Measurements from ENCODE around the gene USP35. TPM values are rescaled to one million over a fixed set of nuclear protein-coding genes. Genes with fewer than 3 reads are reported as not detected.
"Not testable (repeated sequence)": the region's sequence is repeated elsewhere in the genome, so short reads cannot be mapped to it uniquely, and the experiment has no call there.

USP35 gene
- total RNA-seq, 1 donor = 3.8 TPM

DNA sequence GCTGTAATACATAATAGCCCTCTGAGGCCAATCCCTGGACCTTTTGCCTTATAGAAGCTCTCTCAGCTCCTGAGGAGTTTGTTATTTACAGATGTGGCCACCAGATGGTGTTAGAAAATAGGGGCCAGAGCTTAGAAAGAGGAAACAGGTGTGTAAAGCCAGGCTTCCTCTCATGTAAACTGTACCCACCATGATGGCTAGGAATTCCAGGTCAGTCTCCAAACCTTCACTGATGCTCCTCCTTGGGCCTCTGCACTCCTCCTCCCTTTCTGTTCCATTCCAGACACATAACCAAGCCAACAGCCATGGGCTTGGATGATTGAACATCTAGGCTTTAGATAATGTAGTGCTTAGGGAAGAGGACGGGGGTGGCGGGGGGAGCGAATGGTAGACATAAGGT is 39.7 kb downstream of the USP35 start:
- peak in 2 of 3 donors; percentile 69 to 88 for DNase-seq (ENCODE audit: low read depth in 2 of 3, low spot score in 2 of 3)

DNA sequence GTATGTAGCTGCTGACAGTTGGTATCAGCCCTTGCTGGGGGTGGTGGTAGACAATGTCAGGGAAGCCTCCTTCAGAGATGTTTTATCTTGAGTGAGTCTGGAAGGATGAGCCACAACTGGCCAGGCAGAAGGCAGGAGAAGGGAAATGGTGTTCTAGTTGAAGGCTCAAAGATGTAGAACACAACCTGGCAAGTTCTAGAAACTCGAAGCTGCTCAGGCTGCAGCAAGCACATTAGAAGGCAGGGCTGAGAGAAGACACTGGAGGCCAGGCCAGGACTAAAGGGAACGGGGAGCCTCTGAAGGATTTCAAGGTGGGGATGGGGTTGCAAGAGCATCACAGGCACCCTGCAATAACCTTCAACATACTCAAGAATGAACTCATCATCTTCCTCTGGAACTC is 40.4 kb downstream of the USP35 start:
- no peak for DNase-seq (ENCODE audit: low read depth in 2 of 3, low spot score in 2 of 3)

DNA sequence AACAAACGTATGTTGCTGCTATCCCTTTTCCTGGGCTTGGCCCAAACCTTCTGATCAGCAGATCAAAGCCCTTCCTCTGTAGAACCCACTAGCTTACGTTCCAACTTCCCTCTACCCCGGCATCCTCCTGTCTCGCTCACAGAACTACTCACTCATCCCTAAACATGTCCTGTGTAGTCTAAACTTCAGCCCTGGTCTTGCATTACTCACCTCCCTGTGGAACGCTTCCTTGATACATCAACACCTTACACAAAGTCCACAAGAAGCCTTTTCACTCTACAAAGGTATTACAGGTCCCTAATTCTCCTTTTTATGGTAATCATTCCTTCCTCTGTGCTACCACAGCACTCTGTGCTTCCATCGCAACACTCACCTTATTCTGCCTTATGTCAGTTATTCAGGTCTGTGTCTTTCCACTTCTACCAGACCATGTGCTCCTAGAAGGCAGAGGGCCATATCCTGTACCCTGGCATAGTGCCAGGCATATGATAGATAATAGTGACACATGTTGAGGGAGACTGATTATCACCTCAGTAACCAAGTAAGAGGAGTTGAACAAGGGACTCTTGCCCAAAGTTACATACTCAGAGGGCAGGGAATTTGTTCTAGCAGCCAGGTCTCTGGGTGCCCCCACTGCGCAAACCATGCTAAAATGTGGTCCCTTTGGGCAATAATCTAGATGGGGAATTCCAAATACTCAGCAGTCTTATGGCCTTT is 41.6 kb downstream of the USP35 start:
- DNase-seq (ENCODE audit: low read depth in 2 of 3, low spot score in 2 of 3) = peak in 1 of 3 donors; percentile 15

DNA sequence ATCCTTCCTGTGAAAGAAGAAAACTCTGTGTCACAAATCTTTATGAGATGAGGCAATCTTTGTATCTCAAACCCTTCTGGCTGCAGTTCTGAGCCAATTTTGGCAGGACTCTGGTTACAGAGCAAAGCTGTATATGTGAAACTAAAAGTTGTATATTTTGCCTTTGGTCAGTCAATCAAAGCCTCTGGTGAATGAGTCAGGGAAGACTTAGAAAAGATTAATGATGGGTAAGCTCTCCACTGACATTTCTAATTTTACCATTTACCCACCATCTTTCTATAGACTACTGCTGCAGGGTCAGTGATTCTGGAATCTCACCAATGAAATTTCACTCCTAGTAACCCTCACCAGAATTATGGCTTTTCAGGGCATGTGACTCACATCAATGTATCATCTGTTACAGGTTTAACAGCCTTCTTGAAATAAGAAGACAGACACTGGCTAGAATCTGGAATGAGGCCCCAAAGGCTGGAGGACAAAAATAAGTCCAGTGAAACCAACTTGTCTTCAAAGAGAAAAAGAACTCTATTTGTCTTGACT is 43.3 kb downstream of the USP35 start:
- no peak for DNase-seq (ENCODE audit: low read depth in 2 of 3, low spot score in 2 of 3)

DNA sequence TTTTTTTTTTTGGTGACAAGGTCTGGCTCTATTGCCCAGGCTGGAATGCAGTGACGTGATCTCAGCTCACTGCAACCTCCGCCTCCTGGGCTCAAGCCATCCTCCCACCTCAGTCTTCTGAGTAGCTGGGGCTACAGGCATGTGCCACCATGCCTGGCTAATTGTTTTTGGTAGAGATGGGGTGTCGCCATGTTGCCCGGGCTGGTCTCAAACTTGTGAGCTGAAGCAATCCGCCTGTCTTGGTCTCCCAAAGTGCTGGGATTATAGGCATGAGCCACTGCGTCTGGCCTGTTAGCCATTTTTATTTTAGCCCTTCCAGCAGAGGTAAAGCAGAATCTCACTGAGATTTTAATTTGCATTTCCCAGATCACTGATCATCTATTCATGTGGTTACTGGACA is 44.3 kb downstream of the USP35 start:
- DNase-seq (ENCODE audit: low read depth in 2 of 3, low spot score in 2 of 3) = not testable (repeated sequence)

DNA sequence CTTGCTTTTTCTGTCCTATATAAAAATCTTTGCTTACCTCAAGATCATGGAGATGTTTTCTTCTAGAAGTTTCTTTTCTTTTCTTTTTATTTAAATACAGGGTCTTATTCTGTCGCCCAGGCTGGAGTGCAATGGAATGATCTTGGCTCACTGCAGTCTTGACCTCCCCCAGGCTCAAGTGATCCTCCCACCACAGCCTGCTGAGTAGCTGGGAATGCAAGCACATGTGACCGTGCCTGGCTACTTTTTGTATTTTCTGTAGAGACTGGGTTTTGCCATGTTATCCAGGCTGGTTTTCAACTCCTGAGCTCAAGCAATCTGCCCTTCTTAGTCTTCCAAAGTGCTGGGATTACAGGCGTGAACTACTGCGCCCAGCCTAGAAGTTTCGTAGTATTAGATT is 45.3 kb downstream of the USP35 start:
- DNase-seq (ENCODE audit: low read depth in 2 of 3, low spot score in 2 of 3) = no peak

DNA sequence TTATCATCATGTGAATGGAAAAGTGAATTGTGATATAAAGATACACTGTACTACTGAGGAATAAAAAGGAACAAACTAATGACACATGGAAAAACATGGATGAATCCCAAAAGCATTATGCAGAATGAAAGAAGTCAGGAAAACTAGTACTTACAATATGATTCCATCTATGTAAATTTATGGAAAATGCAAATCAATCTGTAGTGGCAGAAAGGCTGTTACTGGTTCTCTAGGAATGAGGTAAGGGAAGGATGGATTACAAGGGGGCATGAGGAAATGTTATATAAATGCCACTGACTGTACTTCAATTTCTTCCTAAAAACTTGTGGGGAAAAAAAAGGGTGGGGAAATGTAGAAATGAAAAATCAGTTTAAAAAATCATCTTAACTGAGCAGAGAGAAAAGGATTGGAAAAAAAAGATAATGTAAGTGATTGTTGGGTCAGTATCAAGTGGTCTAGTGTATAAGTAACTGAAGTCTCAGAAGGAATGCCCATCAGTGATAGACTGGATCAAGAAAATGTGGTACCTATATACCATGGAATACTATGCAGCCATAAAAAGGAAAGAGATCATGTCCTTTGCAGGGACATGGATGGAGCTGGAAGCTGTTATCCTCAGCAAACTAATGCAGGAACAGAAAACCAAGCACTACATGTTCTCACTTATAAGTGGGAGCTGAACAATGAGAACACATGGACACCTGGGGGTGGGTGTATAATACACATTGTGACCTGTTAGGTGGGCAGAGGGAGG is 48.8 kb downstream of the USP35 start:
- DNase-seq (ENCODE audit: low read depth in 2 of 3, low spot score in 2 of 3) = no peak

DNA sequence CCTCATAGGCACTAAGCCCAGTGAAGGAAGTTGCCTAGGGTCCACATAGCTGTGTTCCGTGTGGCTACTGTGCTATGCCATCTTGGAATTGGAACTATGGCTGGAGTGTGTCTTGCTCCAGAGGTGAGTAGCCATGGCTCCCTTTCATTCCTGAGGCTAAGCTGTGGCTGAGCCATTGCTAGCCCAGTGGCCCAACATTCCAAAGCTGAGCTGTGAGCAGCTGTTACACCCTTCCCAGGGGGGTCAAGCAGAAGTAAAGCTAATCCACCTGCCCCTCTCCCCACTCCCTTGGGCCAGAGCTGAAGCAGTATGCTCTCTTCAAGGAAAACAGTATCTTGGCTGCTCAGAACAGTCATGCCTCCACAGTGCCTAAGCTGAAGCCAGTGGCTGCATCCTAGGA is 51.1 kb downstream of the USP35 start:
- DNase-seq (ENCODE audit: low read depth in 2 of 3, low spot score in 2 of 3) = no peak

DNA sequence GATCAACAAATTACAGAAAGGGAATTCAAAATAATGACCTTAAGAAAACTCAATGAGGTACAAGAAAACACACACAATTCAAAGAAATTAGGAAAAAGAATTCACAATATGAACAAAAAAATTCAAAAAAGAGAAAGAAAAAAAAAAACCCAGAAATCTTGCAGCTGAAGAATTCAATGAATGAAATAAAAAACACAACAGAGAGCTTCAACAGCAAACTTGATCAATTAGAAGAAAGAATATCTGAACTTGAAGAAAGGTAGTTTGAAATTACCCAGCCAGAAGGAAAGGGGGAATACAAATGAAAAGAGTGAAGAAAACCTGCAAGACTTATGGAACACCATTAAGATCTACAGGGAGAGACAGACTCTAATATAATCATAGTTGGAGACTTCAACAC is 52.8 kb downstream of the USP35 start:
- DNase-seq (ENCODE audit: low read depth in 2 of 3, low spot score in 2 of 3) = no peak

DNA sequence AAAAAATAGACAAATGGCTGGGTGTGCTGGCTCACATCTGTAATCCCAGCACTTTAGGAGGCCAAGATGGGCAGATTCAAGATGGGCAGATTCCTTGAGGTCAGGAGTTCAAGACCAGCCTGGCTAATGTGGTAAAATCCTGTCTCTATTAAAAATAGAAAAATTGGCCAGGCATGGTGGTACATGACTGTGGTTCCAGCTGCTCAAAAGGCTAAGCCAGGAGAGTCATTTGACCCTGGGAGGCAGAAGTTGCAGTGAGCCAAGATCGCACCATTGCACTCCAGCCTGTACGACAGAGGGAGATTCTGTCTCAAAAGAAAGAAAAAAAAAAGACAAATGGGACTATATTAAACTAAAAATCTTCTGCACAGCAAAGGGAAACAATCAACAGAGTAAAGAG is 55.4 kb downstream of the USP35 start:
- DNase-seq (ENCODE audit: low read depth in 2 of 3, low spot score in 2 of 3) = no peak

DNA sequence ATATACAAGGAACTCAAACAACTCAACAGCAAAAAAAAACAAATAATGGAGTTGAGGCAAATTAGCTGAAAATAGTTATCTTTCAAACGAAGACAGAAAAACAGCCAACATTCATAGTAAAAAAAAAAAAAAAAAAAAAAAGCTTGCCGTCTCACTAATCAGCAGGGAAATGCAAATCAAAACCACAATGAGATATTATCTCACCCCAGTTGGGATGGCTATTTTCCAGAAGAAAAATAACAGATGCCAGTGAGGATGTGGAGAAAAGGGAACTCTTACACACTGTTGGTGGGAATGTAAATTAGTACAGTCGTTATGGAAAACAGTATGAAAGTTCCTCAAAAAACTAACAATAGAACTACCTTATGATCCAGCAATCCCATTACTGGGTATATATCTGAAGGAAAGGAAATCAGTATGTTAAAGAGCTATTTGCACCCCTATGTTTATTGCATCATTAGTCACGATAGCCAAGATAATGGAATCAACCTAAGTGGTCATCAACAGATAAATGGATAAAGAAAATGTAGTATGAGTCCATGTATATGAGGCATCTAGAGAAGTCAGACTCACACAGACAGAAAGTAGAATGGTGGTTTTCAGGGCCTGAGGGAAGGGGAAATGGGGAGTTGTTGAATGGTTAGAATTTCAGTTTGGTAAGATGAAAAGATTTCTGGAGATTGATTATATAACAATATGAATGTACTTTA is 56.0 kb downstream of the USP35 start:
- no peak for DNase-seq (ENCODE audit: low read depth in 2 of 3, low spot score in 2 of 3)

DNA sequence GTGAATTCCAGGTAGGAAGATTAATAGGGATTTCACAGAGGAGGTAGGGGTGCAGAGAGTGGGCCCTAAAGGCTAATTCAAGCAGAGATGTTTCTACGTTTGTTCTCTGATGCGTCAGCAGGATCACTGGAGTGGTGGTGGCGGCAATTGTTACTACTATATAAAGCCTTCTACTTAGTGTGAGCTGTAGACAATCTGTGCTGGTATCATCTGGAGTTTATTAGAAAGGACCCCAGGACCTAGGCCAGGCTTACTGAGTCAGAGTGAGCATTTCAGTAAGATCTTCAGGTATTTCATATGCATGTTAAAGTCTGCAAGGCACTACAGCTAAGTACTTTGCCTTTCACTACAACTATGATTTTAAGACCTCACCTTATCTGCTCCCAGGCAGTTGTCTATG is 59.5 kb downstream of the USP35 start:
- DNase-seq (ENCODE audit: low read depth in 2 of 3, low spot score in 2 of 3) = no peak

DNA sequence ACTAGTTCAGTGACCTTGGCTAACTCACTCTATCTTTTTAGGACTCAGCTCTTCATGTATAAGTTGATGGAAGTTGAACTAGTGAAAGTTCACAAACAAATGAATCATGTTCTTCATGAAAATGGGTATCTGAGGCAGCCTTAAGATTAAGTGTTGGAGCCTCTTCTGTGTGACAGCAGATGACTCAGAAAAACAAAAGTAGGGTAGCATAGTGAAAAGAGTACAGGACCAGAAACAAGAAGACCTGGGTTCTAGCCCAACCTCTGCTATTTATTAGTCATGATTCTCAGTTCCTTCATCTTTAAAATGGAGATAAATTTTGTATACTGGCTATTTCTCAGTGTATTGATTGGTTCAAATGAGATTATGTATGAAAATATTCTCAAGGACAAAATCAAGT is 60.2 kb downstream of the USP35 start:
- DNase-seq (ENCODE audit: low read depth in 2 of 3, low spot score in 2 of 3) = no peak

DNA sequence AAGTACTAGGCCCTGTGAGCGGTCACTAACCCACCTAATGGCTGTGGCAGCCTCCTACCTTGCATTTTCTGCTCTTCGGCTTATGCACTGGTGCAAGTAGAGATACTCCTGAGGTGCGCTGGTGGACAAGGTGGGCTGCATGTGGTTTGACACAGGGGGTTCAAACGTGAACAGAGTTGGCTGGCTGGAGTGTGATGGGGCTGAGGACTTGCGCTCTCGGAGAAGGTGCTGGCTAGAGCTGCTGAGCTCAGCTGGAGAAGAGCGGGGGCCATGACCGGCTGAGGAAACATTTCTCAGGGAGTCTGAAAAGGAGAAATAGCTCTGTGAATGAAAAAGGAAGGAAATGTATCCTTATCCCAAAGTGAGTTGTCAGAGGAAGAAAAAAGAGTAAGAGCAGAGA is 61.4 kb downstream of the USP35 start:
- no peak for DNase-seq (ENCODE audit: low read depth in 2 of 3, low spot score in 2 of 3)

DNA sequence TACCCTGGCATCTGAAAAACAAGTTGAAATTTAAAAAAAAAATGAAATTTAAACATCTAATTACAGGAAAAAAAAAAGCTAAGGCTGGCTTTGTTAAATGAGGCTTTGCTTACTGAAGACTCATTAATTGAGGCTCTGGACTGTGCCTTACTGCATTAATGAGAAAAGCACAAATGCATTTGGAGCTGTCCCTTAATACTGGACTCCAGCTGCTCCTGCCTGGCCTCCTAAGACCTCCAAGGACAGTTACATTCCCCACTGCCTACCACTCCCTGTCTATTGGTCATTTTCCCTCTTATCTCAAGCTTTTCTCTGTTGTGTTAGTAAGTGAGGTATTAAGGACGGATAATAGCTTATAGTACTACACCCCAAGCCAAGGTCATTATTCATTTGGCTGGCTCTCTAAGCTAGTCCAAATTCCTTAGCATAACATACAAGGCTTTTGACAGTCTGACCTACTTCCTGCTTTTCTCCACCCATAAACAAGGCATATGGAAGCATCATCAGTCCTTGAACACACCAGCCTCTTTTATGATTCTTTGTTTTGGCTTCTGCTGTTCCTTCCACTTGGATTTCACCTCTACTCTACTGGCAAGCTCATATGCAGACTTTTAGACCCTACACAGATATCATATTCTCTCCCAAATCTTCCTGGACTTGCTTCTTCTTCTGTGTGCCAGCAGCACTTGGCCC is 62.5 kb downstream of the USP35 start:
- no peak for DNase-seq (ENCODE audit: low read depth in 2 of 3, low spot score in 2 of 3)

DNA sequence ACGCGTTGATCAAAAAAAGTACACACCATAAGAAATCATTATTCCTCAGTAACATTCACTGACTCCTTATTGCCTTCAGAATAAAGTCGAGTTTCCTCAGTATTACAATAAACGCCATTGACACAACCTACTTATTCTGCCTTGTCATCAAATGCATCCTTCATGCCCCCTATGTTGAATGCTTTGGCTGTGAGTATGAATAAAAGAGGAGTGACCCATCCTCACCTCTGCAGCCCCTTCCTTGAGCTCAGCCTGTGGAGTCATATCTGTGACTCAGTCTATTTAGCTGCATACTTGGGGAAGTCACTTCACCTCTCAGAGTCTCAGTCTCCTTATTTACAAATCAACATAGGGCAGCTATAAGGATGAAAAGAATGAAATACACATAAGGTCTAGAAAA is 65.1 kb downstream of the USP35 start:
- no peak for DNase-seq (ENCODE audit: low read depth in 2 of 3, low spot score in 2 of 3)

DNA sequence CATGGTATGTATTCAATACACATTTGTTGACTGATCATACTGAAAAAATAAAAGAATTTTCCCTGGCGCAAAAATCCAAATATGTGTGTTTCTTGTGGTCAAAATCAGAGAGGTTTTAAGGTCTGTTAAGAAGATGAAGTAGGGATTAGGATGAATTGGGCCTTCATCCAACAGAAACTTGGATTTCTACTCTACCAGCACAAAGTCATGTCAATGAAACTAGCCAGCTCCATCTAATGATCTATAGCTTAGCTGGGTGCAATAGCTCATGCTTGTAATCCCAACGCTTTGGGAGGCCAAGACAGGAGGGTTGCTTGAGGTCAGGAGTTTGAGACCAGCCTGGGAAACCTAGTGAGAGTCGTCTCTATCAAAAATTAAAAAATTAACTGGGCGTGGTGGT is 65.5 kb downstream of the USP35 start:
- DNase-seq (ENCODE audit: low read depth in 2 of 3, low spot score in 2 of 3) = no peak

DNA sequence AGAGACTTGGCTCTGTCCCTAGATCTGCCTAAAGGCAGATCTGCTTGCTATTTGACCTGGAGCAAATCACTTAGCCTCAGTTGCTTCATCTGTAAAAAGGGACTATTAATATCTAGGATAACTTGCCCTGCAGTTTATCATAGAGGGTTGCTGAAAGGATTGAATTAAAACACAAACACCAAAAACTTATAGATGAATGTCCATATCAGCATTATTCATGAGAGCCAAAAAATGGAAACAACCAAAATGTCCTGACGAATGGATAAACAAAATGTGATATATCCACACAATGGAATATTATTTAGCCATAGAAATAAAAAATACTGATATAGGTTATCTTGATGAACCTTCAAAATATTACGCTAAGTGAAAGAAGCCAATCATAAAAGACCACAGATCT is 67.2 kb downstream of the USP35 start:
- no peak for DNase-seq (ENCODE audit: low read depth in 2 of 3, low spot score in 2 of 3)

DNA sequence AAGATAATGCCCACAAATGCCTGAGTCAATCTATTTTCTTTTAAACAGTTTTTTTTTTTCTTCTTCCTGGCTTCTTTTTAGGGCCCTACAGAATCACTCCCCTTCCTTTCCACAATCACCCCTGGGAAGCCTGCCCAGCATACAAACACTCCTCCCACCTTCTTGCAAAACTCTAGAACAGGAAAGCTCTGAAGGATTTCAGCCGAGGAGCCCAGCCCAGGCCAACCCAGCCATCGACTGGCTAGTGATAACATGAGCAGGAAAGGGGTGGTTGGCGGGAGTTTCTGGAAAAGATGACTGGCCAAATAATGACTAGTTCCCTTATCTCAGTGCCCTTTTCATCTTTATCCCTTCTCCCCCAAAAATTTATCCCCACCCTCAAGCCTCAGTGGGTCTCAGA is 68.2 kb downstream of the USP35 start:
- no peak for DNase-seq (ENCODE audit: low read depth in 2 of 3, low spot score in 2 of 3)

DNA sequence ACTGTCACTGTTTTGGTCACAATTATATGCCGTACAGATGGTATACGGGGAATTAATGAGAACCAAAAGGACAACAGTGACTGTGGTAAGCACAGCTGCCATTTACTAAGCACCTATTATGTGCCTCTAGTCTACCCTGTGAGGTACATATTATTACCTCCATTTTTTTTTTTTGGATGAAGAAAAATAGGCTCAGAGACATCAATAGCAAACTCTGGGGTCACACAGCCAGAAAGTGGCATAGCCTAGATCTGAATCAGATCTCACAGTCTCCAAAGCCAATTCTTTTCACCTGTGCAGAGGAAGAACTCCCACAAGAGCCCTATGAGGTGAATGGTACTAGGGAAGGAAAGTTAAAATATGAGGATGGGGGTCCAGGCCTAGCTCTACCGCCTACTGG is 68.9 kb downstream of the USP35 start:
- no peak for DNase-seq (ENCODE audit: low read depth in 2 of 3, low spot score in 2 of 3)
